GM18508 (cell line): ENCODE results near the gene COL15A1.

ENCODE experiments used
- ATAC-seq: cut with Tn5 transposase; IDR thresholded peaks from one replicate; pipeline ENCODE4 v1.9.1; 2021; ENCODE audit warnings: moderate number of reproducible peaks; ENCODE audit not compliant: insufficient read depth, unreplicated experiment

COL15A1 gene

DNA sequence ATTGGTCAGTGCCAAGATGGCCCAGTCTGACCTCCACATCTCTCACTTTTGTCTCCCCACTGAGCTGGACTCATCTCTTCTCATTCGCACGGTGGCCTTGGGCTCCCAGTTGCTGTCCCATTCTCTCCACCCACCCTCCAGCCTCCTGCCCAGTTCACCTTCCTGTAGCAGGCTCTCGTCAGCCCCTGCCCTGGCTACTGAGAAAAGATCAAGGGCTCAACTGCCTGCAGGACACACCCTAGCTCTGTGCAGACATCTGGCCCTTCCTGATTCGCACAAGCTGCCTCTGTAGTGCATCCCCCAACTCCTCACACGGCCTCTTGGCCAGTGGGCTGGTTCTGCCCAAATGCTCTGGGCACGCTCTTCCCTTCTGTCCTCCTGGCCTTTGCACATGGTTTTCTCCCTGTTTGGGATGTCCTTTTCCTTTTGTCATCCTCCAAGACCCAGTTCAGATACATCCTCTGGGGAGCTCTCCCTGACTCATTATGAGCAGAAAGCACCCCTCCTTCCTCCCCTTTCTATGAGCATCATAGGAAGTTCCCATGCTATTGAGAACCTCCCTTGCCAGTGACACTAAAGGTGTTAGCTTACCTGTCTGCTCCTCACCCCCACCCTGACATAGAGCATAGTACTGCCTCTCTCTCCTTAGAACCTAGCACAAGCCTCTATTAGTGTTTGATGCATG is 82.7 kb downstream of the COL15A1 start:
- no peak for ATAC-seq

DNA sequence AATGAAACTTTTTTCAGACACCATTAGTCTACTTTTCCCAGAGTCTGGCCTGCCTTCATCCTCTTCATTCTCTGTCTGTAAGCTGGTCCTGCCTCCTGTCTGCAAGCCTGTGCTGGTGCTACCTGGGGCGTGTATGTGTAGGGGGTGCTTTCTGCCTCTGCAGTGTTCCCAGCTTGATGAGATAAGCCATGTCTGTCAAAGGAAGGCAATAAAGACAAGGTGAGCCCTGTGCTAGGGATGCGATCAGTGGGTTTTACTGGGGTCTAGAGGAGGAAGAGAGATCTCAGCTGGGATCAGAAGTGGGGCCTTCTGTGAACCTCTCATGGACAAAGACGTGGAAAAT is 83.2 kb downstream of the COL15A1 start:
- no peak for ATAC-seq

- ATAC-seq = no peak
These were observed 83.7 kb downstream of the COL15A1 start for GRCh38 chr9:99027443-99027842.

DNA sequence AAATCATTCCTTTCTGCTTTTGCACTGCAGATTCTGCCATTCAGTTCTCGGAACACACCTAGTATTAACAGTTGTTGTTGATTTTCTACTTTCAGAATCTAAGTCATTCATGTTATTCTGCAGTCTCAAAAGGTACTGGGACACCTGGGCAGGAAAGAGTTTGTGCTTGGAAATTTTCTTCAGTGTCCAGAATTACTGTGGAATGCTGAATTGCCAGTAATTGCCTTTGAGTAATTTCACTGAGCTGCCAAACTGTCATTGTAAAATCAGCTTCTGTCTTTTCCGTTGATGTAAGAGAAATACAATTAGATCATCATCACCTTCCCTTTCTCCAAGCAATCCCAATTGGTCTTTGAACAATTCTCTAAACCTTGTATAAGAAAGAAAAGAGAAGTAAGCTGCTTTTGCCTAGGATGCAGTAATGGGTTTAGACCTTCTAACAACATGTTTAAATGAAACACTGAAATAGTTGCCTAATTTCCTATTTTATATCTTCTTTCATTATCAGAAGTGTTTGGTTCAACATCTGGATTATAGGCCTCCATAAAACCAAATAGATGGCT is 85.5 kb downstream of the COL15A1 start:
- ATAC-seq = no peak

GRCh38 chr9:99030092-99030511 is 86.4 kb downstream of the COL15A1 start:
- no peak for ATAC-seq

GRCh38 chr9:99030610-99031109 is 87.0 kb downstream of the COL15A1 start:
- ATAC-seq = no peak

DNA sequence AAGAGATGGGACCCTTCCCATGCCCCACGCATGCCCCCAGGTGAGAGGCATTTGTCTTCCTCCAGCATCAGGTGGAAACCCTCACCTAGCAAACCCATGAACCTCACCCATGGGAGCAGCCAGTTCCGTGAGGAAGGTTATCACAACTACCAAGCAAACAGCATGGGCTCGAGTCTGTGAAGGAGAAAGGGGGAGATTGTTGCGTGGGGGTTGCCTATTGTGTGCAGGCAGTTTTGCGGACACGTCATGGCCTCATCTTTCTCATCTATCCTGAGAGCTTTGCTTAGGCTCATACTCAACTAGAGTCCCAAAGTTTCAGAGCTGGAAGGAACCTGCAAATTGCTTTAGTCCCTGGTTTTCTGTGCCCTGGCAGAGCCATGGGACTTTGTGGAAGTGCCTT is 87.6 kb downstream of the COL15A1 start:
- ATAC-seq = no peak

GRCh38 chr9:99031994-99032393 is 88.3 kb downstream of the COL15A1 start:
- no peak for ATAC-seq

DNA sequence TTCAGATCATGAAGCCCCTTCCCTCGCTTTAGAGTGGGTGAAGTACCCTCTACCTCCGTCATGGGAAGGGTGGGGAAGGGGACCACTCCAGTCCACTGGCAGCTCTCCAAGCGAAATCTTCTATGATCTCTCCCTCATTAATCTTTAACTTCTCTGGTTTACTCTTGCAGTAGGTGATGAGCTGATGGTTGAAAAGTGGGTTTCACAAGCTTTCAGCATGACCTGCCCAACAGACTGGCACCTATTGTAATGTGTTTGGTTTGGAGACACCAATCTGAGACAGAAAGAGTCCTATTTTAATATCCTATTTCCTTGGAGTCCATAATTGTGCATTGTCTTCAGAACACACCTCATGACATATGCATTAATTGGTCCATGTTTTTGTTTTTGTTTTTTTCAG is 90.4 kb downstream of the COL15A1 start:
- ATAC-seq = no peak

DNA sequence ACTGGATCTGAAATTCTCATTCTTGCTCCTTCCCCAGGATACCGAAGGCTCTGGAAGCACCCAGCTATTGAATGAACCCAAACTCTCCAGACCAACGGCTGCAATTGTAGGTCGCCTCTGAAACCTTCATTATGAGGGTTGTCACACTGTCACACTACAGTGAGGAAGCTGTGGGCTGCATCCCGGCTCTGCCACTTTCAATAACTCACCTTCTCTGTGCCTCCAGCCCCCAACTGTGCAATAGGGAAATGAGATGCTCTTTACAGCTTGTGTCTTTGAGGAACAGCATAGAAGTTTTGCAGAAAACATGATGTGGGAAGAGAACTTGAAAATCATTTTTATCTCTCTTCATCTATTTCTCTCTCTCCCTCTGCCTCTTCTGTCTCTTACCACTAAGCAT is 91.6 kb downstream of the COL15A1 start:
- ATAC-seq = no peak

DNA sequence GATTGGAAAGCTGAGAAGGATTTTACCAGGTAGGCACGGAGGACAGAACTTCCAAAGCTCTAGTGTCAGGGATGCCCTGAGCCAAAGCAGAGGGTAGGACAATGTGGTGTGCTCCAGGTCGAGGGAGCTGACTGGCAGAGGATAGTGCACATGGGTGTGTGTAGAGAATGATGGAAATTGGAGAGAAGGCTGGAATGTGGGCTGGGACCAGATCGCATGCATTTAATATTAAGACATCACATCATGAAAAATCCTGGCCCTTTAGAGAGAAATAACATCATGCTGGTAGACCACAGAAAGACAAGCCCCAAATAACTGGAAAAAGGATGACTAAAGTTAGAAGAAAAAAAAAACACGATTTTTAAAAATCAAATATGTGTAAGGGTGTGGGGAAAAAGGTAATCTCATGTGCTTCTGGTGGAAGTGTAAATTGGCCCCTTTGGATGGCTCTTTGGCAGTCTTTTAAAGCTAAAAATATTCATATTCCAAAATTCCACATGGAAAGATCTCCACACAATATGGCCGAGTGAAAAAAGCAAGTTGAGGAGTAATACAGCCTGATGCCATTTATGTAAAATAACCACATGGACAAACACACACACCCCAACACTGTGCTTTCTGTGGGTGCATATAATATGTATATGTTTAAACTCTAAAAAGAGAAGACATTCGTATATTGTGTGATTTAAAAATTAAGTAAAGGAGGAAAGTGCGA is 94.2 kb downstream of the COL15A1 start:
- no peak for ATAC-seq

DNA sequence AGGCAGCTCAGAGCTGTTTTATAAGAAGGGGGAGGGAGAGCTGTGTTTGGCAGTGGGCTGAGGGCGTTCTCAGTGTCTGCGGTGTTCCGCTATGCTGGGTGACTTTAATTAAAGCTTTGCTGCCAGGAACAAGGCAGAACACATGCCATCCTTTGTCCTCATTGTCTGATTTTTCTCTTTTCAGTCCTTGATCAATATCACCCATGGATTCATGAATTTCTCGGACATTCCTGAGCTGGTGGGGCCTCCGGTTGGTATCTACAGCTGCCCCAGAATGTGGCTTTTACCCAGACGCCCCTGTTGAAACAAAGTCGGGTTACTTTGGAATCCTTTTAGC is 94.7 kb downstream of the COL15A1 start:
- no peak for ATAC-seq

GRCh38 chr9:99039505-99040182 is 95.9 kb downstream of the COL15A1 start:
- no peak for ATAC-seq

- ATAC-seq = no peak
These were observed 96.7 kb downstream of the COL15A1 start for GRCh38 chr9:99040251-99040900.

- no peak for ATAC-seq
These were observed 97.3 kb downstream of the COL15A1 start for GRCh38 chr9:99040911-99041582.

DNA sequence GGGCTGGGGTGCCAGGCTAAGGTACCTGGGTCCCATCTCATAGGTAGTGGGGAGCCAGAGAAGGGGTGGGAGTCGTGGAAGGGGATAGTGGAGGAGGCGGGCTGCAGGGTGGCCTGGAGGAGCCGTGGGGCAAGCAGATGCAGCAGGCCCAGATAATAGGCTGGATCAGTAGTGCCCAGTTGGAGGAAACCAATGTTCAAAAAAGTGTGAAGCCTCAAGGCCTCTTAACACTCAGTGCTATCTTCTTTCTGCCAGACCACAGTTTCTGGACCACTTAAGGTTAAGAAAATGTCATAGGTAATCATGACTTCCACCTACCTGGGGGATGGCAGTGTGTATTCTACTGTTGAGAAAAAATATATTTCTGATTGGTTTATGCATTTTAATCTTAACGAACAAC is 97.9 kb downstream of the COL15A1 start:
- no peak for ATAC-seq

GRCh38 chr9:99042620-99043019 is 98.9 kb downstream of the COL15A1 start:
- ATAC-seq = no peak

- no peak for ATAC-seq
These were observed 101.1 kb downstream of the COL15A1 start for GRCh38 chr9:99044827-99045226.

DNA sequence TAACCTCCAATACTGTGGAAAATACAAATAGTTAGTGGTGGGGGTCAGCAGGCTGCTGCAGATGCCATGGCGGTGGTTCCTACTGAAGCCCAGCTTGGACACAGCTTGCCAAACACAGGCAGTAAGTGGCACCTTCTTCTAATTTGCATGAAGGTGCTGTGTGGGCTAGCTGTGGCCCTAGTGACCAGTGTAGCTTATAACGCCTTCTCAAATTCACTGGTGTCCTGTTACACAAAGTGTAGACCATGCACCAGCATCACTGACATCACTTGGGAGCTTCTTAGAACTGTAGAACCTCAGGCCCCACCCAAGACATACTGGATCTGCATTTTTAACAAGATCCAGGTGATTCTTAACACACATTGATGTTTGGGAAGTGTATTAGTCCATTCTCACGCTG is 102.4 kb downstream of the COL15A1 start:
- no peak for ATAC-seq

- no peak for ATAC-seq
These were observed 102.9 kb downstream of the COL15A1 start for GRCh38 chr9:99046542-99047071.
